Measurements from ENCODE around the gene EIF6.
"Not testable (repeated sequence)": the region's sequence is repeated elsewhere in the genome, so short reads cannot be mapped to it uniquely, and the experiment has no call there.

DNA sequence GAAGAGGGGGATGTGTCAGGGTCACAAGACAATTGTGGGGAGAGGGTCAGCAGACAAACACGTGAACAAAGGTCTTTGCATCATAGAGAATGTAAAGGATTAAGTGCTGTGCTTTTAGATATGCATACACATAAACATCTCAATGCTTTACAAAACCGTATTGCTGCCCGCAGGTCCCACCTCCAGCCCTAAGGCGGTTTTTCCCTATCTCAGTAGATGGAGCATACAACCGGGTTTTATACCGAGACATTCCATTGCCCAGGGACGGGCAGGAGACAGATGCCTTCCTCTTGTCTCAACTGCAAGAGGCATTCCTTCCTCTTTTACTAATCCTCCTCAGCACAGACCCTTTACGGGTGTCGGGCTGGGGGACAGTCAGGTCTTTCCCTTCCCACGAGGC is 22.3 kb downstream of the EIF6 start:
- TF ChIP-seq, protein P1, sequence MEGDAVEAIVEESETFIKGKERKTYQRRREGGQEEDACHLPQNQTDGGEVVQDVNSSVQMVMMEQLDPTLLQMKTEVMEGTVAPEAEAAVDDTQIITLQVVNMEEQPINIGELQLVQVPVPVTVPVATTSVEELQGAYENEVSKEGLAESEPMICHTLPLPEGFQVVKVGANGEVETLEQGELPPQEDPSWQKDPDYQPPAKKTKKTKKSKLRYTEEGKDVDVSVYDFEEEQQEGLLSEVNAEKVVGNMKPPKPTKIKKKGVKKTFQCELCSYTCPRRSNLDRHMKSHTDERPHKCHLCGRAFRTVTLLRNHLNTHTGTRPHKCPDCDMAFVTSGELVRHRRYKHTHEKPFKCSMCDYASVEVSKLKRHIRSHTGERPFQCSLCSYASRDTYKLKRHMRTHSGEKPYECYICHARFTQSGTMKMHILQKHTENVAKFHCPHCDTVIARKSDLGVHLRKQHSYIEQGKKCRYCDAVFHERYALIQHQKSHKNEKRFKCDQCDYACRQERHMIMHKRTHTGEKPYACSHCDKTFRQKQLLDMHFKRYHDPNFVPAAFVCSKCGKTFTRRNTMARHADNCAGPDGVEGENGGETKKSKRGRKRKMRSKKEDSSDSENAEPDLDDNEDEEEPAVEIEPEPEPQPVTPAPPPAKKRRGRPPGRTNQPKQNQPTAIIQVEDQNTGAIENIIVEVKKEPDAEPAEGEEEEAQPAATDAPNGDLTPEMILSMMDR (IDR thresholded peaks at IDR 0.05 in 8 of 11, conservative IDR thresholded peaks at IDR 0.05 in 3 of 11): not testable (repeated sequence)
- TF ChIP-seq POLR2A, POLR2AphosphoS5 (IDR thresholded peaks at IDR 0.05): not testable (repeated sequence)
